Caco-2 (cell line): Measurements from ENCODE around the gene GPR32. TPM values are rescaled to one million over a fixed set of nuclear protein-coding genes. Genes with fewer than 3 reads are reported as not detected.
A peak's percentile ranks its signal among the peaks of the same experiment; 100 is the strongest.
"Not testable (repeated sequence)": the region's sequence is repeated elsewhere in the genome, so short reads cannot be mapped to it uniquely, and the experiment has no call there.

Source experiments
- Bru-seq: library from RNA; stranded (reverse); fragments of 400-500 nt; gene quantifications from one replicate; lab custom pipeline; 2021; lab: Mats Ljungman, UMichigan
- BruChase-seq, 2 experiments: library from RNA; stranded (reverse); fragments of 400-500 nt; gene quantifications; one replicate each; lab custom pipeline; 2021; lab: Mats Ljungman, UMichigan
- BruUV-seq: library from RNA; stranded (reverse); fragments of 400-500 nt; replicated peaks from 2 replicates; lab custom pipeline; 2021; lab: Mats Ljungman, UMichigan
- CTCF ChIA-PET: fragments of 300-600 bp; sonication (Branson Sonifier 250); formaldehyde crosslinking; loops from one replicate; lab custom pipeline; 2022; ENCODE audit warnings: antibody characterized with exemption; lab: Charles Lee
- POLR2A ChIA-PET: fragments of 300-600 bp; sonication (Branson Sonifier 250); formaldehyde crosslinking; loops from one replicate; lab custom pipeline; 2022; ENCODE audit warnings: antibody characterized with exemption; lab: Charles Lee
- DNase-seq, 2 experiments: peaks; one replicate each; pipeline versions ENCODE4 v3.0.0 to v3.0.0-alpha.2; 2020 to 2022
- H3K27me3 ChIP-seq: replicated peaks from 2 replicates; pipeline ENCODE4 v1.6.0; 2011; ENCODE audit warnings: low read length; ENCODE audit not compliant: control insufficient read depth, insufficient read depth
- H3K36me3 ChIP-seq: 2 replicates; pipeline ENCODE4 v1.5.1; 2011; ENCODE audit warnings: low read length; ENCODE audit not compliant: control insufficient read depth, insufficient read depth
- H3K4me1 ChIP-seq: fragments of 250-450 bp; sonication (Bioruptor Pico); 2 replicates; pipeline ENCODE4 v1.5.1; 2020; ENCODE audit warnings: mild to moderate bottlenecking
- H3K4me3 ChIP-seq: 2 replicates; pipeline ENCODE4 v1.5.1; 2011; ENCODE audit warnings: low read depth, mild to moderate bottlenecking, control low read depth, low read length
- H3K9me3 ChIP-seq: fragments of 250-450 bp; sonication (Bioruptor Pico); 2 replicates; pipeline ENCODE4 v1.5.1; 2020; ENCODE audit warnings: mild to moderate bottlenecking, moderate library complexity
- H3K27ac Mint-ChIP-seq: one replicate; pipeline ENCODE4 v1.8.0; 2022; ENCODE audit warnings: mixed read lengths; ENCODE audit not compliant: unreplicated experiment
- H3K27me3 Mint-ChIP-seq: one replicate; pipeline ENCODE4 v1.8.0; 2022; ENCODE audit warnings: mixed read lengths; ENCODE audit not compliant: insufficient read depth, unreplicated experiment
- H3K36me3 Mint-ChIP-seq: one replicate; pipeline ENCODE4 v1.8.0; 2022; ENCODE audit warnings: mild to moderate bottlenecking, mixed read lengths; ENCODE audit not compliant: insufficient read depth, unreplicated experiment
- H3K4me1 Mint-ChIP-seq: one replicate; pipeline ENCODE4 v1.8.0; 2022; ENCODE audit warnings: low read depth, mixed read lengths; ENCODE audit not compliant: unreplicated experiment
- H3K4me3 Mint-ChIP-seq: one replicate; pipeline ENCODE4 v1.8.0; 2022; ENCODE audit warnings: mild to moderate bottlenecking, moderate library complexity, mixed read lengths; ENCODE audit not compliant: unreplicated experiment
- H3K9me3 Mint-ChIP-seq: one replicate; pipeline ENCODE4 v1.8.0; 2022; ENCODE audit warnings: mixed read lengths; ENCODE audit not compliant: unreplicated experiment
- intact Hi-C: fragments of 100-400 bp; cut with micrococcal nuclease; formaldehyde crosslinking; loops from one replicate; pipeline ENCODE4 v1.10.0; 2022; ENCODE audit not compliant: unreplicated experiment
- long read RNA-seq: library from polyadenylated mRNA; stranded (forward); transcript quantifications from one replicate; pipeline ENCODE4 v2.0.0, GENCODE V29; 2022
- total RNA-seq: library from RNA; stranded (reverse); gene quantifications from 2 replicates; pipeline ENCODE4 v1.2.3, GENCODE V29; 2022
- TF ChIP-seq, protein P1 (sequence below), 2 experiments: fragments of 200-600 bp in 1 of 2; IDR thresholded peaks; 1 replicate in 1 of 2; 2 replicates in 1 of 2; pipeline versions ENCODE4 v1.5.1 to v1.8.0; 2011 to 2022; ENCODE audit warnings: antibody characterized with exemption in 1 of 2, control low read depth in 1 of 2, inconsistent platforms in 1 of 2, low read depth in 1 of 2, low read length in 1 of 2, mild to moderate bottlenecking in 1 of 2, moderate library complexity in 1 of 2; ENCODE audit not compliant: insufficient read depth in 1 of 2, severe bottlenecking in 1 of 2, unreplicated experiment in 1 of 2

GPR32 gene, protein sequence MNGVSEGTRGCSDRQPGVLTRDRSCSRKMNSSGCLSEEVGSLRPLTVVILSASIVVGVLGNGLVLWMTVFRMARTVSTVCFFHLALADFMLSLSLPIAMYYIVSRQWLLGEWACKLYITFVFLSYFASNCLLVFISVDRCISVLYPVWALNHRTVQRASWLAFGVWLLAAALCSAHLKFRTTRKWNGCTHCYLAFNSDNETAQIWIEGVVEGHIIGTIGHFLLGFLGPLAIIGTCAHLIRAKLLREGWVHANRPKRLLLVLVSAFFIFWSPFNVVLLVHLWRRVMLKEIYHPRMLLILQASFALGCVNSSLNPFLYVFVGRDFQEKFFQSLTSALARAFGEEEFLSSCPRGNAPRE
- total RNA-seq (not detected in 2 replicates), Bru-seq, nascent RNA (not detected), BruChase-seq, experiment 1, labeled RNA remaining after a 2-hour chase (not detected), BruChase-seq, experiment 2, labeled RNA remaining after a 6-hour chase (not detected)
- long read RNA-seq, result 0 reads

DNA sequence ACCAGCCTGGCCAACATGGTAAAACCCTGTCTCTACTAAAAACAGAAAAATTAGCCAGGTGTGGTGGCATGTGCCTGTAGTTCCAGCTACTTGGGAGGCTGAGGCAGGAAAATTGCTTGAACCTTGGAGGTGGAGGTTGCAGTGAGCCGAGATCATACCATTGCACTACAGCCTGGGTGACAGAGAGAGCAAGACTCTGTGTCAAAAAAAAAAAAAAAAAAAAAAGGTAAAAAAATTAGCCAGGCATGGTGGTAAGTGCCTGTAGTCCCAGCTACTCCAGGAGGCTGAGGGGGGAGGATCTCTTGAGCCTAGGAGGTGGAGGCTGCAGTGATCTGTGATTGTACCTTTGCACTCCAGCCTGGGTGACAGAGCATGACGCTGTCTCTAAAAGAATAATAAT lies at the start of gene GPR32:
TSS of gene GPR32 (plus strand) at position 301 of the 400 bp plus-strand sequence. CDS start 137 bp downstream, outside the sequence.
- H3K4me1 ChIP-seq, H3K27ac Mint-ChIP-seq, H3K36me3 ChIP-seq, POLR2A ChIA-PET, H3K27me3 Mint-ChIP-seq, DNase-seq, H3K4me1 Mint-ChIP-seq, H3K4me3 ChIP-seq, H3K27me3 ChIP-seq, H3K36me3 Mint-ChIP-seq, H3K9me3 ChIP-seq, intact Hi-C loops, H3K9me3 Mint-ChIP-seq, H3K4me3 Mint-ChIP-seq, BruUV-seq: not testable (repeated sequence)
- CTCF ChIA-PET, result interaction anchor here (0.7 kb wide), 2 partner anchors 26 to 214 kb away, joined by 4 to 10 read pairs; no protein-coding TSS in a partner anchor

DNA sequence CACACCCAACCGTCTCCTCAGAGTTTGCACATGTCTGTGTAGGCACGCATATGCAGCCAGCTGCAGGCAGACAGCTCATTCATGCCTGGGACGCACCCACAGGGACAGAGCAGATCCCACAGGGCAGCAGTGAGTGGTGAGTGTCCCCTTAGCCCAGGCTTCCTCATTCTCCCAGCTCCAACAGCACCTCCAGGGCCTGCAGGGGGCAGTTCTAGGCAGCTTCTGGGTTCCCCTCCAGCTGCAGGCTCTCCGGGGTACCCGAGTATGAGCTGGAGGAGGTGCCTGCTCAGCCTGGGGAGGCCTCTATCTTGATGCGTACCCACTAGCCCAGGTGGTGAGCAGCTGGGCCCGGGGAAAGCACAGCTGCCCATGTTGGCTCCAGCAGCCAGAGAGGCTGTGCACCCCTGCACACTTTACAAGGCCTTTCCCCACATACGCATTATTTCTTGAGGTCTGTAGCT lies 49.3 kb upstream of the GPR32 start:
- Histone ChIP-seq H3K27me3 (peaks cover 2% of the 10 kb centered on the region), H3K9me3 (no peaks in the 10 kb centered on the region), H3K36me3 (no peaks in the 10 kb centered on the region), H3K4me3 (no peak overlapping the region), H3K4me1 (no peaks in the 10 kb centered on the region)
- H3K36me3 Mint-ChIP-seq, result peaks cover 6% of the 10 kb centered on the region
- no peaks in the 10 kb centered on the region for H3K9me3 Mint-ChIP-seq
- H3K4me3 Mint-ChIP-seq, result peak overlapping the region; percentile 52
- no TSS peak for BruUV-seq
- peaks cover 10% of the 10 kb centered on the region for H3K4me1 Mint-ChIP-seq
- POLR2A ChIA-PET, result no interaction called here
- CTCF ChIA-PET, result interaction anchor here (0.6 to 1.2 kb wide), 3 partner anchors 22 to 63 kb away, joined by 3 to 7 read pairs (median 4); no protein-coding TSS in a partner anchor
- peaks cover 40% of the 10 kb centered on the region for H3K27me3 Mint-ChIP-seq
- TF ChIP-seq, protein P1, sequence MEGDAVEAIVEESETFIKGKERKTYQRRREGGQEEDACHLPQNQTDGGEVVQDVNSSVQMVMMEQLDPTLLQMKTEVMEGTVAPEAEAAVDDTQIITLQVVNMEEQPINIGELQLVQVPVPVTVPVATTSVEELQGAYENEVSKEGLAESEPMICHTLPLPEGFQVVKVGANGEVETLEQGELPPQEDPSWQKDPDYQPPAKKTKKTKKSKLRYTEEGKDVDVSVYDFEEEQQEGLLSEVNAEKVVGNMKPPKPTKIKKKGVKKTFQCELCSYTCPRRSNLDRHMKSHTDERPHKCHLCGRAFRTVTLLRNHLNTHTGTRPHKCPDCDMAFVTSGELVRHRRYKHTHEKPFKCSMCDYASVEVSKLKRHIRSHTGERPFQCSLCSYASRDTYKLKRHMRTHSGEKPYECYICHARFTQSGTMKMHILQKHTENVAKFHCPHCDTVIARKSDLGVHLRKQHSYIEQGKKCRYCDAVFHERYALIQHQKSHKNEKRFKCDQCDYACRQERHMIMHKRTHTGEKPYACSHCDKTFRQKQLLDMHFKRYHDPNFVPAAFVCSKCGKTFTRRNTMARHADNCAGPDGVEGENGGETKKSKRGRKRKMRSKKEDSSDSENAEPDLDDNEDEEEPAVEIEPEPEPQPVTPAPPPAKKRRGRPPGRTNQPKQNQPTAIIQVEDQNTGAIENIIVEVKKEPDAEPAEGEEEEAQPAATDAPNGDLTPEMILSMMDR (IDR thresholded peaks at IDR 0.05; ENCODE audit: insufficient read depth in 1 of 2, low read depth in 1 of 2, low read length in 1 of 2, severe bottlenecking in 1 of 2, unreplicated experiment in 1 of 2), result peak in 1 of 2 experiments; percentile 22
- no peak overlapping the region for H3K27ac Mint-ChIP-seq
- intact Hi-C loops, result loop anchor here (5.0 kb wide), 1 partner anchor 61 kb away; no protein-coding TSS in a partner anchor
- DNase-seq, result peak in 1 of 2 experiments; percentile 18

DNA sequence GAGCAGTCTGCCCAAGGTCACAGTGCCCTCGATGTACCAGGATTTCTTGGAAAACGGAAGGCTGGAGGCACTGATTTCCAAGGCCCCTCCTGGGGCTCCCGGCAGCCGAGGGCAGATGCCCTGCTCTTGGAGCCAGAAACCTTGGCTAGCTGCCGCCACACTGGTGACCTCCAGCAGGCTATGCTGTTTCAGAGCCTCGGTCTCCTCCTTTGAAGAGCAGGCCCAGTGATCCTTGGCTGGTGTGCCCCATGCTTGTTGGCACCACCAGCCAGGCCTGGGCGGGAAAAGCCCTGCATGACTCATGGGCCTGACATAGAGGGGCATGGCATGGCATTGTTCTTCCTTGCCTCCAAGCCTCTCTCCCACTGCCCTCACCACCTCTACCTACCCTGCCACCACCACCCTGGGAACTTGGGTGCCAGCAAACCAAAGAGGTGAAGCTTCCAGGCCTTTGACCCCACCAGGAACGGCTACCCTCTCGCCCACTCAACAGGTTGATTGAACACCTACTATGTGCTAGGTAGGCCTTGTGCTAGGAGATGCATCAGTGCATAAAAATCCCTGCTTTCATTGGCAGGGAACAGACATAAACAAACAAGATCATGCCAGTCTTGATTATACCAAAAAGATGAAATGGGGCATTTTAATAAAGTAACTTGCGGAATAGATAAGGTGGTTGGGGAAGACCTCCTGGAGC lies 48.7 kb upstream of the GPR32 start:
- Mint-ChIP-seq H3K36me3 (peaks cover 6% of the 10 kb centered on the region), H3K4me3 (no peak overlapping the region), H3K27ac (no peak overlapping the region), H3K4me1 (peaks cover 10% of the 10 kb centered on the region), H3K9me3 (no peaks in the 10 kb centered on the region), H3K27me3 (peaks cover 34% of the 10 kb centered on the region)
- Histone ChIP-seq H3K9me3 (no peaks in the 10 kb centered on the region), H3K4me3 (no peak overlapping the region), H3K36me3 (no peaks in the 10 kb centered on the region), H3K27me3 (peaks cover 2% of the 10 kb centered on the region), H3K4me1 (no peaks in the 10 kb centered on the region)
- ChIA-PET POLR2A (no interaction called here), CTCF (interaction anchor here (0.8 to 1.2 kb wide), 2 partner anchors 23 to 62 kb away, joined by 3 to 4 read pairs; no protein-coding TSS in a partner anchor)
- BruUV-seq, result no TSS peak
- intact Hi-C loops, result loop anchor here (5.0 kb wide), 1 partner anchor 61 kb away; no protein-coding TSS in a partner anchor
- TF ChIP-seq, protein P1 (IDR thresholded peaks at IDR 0.05; ENCODE audit: insufficient read depth in 1 of 2, low read depth in 1 of 2, low read length in 1 of 2, severe bottlenecking in 1 of 2, unreplicated experiment in 1 of 2), result no peak
- no peak for DNase-seq
